ENCODE measurements around the gene DNAH6.

DNA sequence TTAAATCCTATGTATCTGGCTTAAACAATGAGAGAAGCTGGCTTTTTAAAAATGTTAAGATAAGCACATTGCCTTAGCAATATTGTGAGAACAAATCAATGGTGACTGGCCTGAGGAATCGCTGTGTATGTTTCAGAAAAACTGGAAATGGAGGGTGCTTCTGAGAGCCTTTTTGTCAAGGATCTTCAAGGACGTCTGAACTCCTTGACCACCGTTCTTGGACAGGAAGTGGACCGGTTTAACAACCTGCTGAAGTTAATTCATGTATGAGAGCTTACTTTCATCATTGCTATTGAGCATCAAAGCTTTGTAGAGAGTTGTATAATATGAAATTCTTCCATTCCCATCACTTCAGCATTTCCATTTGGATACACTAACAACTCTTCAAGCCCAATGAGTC lies 292.0 kb downstream of the DNAH6 start:
- TF ChIP-seq EZH2 (IDR thresholded peaks at IDR 0.05) (no peak), EZH2phosphoT487 (IDR thresholded peaks at IDR 0.05) (no peak)
- TF ChIP-seq, protein P1, sequence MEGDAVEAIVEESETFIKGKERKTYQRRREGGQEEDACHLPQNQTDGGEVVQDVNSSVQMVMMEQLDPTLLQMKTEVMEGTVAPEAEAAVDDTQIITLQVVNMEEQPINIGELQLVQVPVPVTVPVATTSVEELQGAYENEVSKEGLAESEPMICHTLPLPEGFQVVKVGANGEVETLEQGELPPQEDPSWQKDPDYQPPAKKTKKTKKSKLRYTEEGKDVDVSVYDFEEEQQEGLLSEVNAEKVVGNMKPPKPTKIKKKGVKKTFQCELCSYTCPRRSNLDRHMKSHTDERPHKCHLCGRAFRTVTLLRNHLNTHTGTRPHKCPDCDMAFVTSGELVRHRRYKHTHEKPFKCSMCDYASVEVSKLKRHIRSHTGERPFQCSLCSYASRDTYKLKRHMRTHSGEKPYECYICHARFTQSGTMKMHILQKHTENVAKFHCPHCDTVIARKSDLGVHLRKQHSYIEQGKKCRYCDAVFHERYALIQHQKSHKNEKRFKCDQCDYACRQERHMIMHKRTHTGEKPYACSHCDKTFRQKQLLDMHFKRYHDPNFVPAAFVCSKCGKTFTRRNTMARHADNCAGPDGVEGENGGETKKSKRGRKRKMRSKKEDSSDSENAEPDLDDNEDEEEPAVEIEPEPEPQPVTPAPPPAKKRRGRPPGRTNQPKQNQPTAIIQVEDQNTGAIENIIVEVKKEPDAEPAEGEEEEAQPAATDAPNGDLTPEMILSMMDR (IDR thresholded peaks at IDR 0.05), result no peak

All from neural progenitor cell (in vitro differentiated cells).